ENCODE measurements around the gene SYNDIG1. TPM values are rescaled to one million over a fixed set of nuclear protein-coding genes. Genes with fewer than 3 reads are reported as not detected.
"Not testable (repeated sequence)": the region's sequence is repeated elsewhere in the genome, so short reads cannot be mapped to it uniquely, and the experiment has no call there.

SYNDIG1 gene
- total RNA-seq, 2 donors from 2014 or later: not detected

DNA sequence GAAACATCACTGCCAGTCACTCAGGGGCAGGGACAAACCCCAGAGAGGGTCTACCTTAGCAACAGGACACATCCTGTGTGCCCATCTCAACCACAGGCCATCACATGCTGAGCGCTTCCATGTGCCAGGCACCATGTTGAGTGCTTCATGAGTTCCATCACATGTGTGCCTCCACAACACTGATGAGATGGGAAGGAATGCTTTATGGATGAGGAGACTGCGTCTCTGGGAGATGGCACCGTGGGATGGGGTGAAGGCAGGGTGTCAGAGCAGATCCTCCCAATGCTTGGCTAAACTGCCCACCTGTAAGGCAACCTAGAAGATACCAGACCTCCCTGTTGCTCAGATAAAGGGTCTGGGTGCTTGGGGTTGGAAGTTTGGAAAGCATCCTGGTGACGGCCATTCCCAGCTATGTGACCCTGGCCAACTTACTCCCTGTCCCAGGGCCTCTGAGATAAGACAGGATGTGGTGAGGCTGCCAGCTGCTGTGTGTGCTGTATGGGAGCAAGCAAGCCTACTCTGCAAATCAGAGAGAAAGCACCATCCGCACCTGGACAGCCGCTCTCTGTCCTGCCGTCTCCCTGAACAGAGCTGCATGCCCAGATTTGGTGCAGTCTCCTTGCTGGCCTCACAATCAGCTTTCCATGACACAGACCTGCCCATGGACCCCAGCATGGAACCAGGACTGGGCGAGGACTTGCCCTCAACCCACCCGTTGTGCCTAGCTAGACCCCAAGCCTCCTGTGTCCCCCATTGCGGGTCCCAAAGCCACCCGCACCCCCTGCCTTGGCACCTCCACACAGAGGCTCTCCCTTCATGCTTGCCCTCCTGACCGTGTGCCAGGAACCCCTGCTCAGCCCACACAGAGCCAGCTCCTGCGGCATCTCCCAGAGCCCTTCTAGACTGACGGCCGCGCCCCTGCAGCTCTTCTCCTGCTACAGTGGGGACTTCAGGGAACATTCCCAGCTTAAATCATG lies 143.7 kb downstream of the SYNDIG1 start:
- no peak overlapping the region for H3K27ac Mint-ChIP-seq
- no peaks in the 10 kb centered on the region for H3K36me3 Mint-ChIP-seq
- no peak for DNase-seq (ENCODE audit: low spot score)
- H3K9me3 Mint-ChIP-seq: no peaks in the 10 kb centered on the region
- peak in 1 of 2 donors; percentile 38 for ATAC-seq
- H3K4me1 Mint-ChIP-seq (ENCODE audit: low read depth in 2 of 2): no peaks in the 10 kb centered on the region
- no peak overlapping the region for H3K4me3 Mint-ChIP-seq
- peaks cover 0 to 13% of the 10 kb centered on the region in 2 donors for H3K27me3 Mint-ChIP-seq

DNA sequence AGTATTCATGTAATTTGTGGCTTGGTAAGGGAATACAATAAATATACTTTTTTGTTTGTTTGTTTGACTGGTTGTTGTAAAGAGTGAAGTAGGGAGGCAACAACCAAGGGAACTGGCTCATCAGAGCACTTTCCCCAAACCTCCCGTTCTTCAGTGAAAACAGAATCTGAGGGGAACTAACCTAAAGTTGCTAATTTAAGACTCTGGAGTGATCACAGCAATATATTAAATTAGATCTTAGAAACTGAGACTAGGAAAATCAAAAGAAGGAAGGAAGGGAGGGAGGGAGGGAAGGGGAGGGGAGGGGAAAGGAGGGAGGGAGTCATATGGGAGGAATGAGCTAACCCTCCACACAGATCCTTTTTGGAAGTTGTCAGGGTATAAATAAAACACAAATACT lies 144.9 kb downstream of the SYNDIG1 start:
- Mint-ChIP-seq H3K36me3 (no peaks in the 10 kb centered on the region), H3K27ac (no peak overlapping the region), H3K4me3 (no peak overlapping the region), H3K27me3 (peaks cover 0 to 13% of the 10 kb centered on the region in 2 donors), H3K9me3 (no peaks in the 10 kb centered on the region), H3K4me1 (ENCODE audit: low read depth in 2 of 2) (no peaks in the 10 kb centered on the region)
- ATAC-seq (no peak), DNase-seq (ENCODE audit: low spot score) (no peak)

DNA sequence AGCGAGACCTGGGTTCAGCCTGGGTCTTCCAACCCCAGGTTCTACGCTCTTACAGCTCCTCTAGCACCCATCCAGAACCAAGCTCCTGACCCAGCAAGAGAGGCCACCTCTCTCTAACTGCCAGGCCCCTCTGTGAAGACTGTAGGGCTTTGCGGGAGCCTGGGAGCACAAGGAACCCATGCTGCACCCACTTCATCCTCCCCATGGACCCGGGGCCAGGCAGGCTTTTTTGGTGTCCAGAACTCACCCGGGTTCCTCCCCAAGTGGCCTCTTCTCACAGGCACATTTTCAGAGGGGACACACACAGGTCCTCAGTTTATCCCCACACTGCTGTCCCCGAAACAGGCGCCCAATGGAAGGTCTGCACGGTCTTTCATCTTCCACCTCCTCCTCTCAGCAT lies 145.9 kb downstream of the SYNDIG1 start:
- ATAC-seq (no peak), DNase-seq (ENCODE audit: low spot score) (no peak)
- Mint-ChIP-seq H3K9me3 (no peaks in the 10 kb centered on the region), H3K4me1 (ENCODE audit: low read depth in 2 of 2) (no peaks in the 10 kb centered on the region), H3K4me3 (no peak overlapping the region), H3K36me3 (no peaks in the 10 kb centered on the region), H3K27ac (no peak overlapping the region), H3K27me3 (peaks cover 4 to 16% of the 10 kb centered on the region in 2 donors)

DNA sequence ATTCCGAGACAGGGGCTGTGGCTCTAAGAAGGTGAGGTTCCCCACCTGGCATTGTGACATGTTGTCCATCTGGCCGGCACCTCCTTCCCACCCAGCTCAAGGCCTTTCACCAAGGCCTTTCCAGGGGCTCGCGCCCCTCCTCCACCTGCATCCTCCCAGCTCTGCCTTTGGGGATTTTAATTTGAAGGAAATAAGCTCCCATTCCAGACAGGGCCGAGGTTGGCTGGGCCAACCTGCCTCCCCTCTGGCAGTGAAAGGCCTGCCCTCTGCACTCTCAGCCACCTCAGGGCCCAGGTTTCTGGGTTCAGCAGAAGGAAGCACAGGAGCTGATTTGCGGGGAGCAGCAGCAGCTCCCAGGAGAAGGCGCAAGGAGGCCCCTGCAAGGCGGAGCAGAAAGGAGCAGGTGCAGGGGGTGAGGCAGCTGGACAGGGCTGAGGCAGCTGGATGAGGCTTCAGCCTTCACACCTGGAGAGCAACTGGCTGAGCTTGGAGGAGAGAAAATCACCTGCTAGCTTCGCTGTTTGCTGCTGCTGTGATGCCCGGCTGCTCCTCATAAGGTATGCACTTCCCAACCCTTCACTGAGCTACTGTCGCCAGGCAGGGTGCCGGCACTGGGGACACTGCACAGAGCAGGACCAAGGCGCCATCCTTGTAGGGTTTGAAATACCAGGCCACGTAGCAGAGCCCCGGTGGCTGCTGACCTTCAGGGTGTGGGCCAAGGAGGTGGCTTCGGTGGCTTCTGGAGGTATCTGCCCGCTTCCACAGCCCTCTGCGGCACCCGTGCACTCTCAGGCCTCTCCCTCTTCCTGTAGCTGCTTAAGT lies 147.0 kb downstream of the SYNDIG1 start:
- no peaks in the 10 kb centered on the region for H3K9me3 Mint-ChIP-seq
- H3K27ac Mint-ChIP-seq: no peak overlapping the region
- H3K36me3 Mint-ChIP-seq: no peaks in the 10 kb centered on the region
- no peak for ATAC-seq
- no peaks in the 10 kb centered on the region for H3K4me1 Mint-ChIP-seq (ENCODE audit: low read depth in 2 of 2)
- H3K27me3 Mint-ChIP-seq: peaks cover 9 to 16% of the 10 kb centered on the region in 2 donors
- DNase-seq (ENCODE audit: low spot score): no peak
- H3K4me3 Mint-ChIP-seq: no peak overlapping the region

GRCh38 chr20:24617080-24617432 lies 147.6 kb downstream of the SYNDIG1 start:
- no peak for ATAC-seq
- H3K4me1 Mint-ChIP-seq (ENCODE audit: low read depth in 2 of 2): no peaks in the 10 kb centered on the region
- DNase-seq (ENCODE audit: low spot score): no peak
- no peaks in the 10 kb centered on the region for H3K9me3 Mint-ChIP-seq
- H3K36me3 Mint-ChIP-seq: no peaks in the 10 kb centered on the region
- H3K27me3 Mint-ChIP-seq: peaks cover 15 to 21% of the 10 kb centered on the region in 2 donors
- no peak overlapping the region for H3K27ac Mint-ChIP-seq
- no peak overlapping the region for H3K4me3 Mint-ChIP-seq

- H3K27ac Mint-ChIP-seq: no peak overlapping the region
- ATAC-seq (peak in 1 of 2 donors; percentile 15), DNase-seq (ENCODE audit: low spot score) (no peak)
- no peaks in the 10 kb centered on the region for H3K36me3 Mint-ChIP-seq
- peaks cover 18 to 23% of the 10 kb centered on the region in 2 donors for H3K27me3 Mint-ChIP-seq
- no peaks in the 10 kb centered on the region for H3K9me3 Mint-ChIP-seq
- H3K4me1 Mint-ChIP-seq (ENCODE audit: low read depth in 2 of 2): no peaks in the 10 kb centered on the region
- H3K4me3 Mint-ChIP-seq: no peak overlapping the region
Measured at GRCh38 chr20:24617757-24618450, 148.5 kb downstream of the SYNDIG1 start.

DNA sequence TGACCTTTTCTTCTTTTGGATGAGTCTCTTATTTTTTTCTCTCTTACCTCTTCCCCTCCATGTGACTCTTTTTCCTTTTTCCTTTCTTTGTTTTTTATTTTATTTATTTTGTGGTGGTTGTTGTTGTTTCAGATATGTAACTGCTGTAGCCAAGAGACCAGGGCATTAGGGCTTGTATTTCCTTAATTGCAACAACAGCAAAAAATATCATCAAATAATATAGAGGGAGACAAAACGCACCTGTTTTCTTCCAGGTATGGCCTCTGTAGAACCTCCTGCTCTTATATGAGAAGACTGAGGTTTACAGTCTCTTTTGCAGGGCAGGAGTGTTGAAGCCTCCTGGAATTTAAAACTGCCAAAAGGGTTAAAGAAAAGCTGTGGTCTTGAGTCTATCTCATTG lies 149.3 kb downstream of the SYNDIG1 start:
- ATAC-seq (no peak), DNase-seq (ENCODE audit: low spot score) (no peak)
- Mint-ChIP-seq H3K4me3 (no peak overlapping the region), H3K9me3 (no peaks in the 10 kb centered on the region), H3K36me3 (no peaks in the 10 kb centered on the region), H3K4me1 (ENCODE audit: low read depth in 2 of 2) (no peaks in the 10 kb centered on the region), H3K27me3 (peaks cover 19 to 25% of the 10 kb centered on the region in 2 donors), H3K27ac (no peak overlapping the region)

- DNase-seq (ENCODE audit: low spot score) (no peak), ATAC-seq (no peak)
- Mint-ChIP-seq H3K27ac (no peak overlapping the region), H3K9me3 (no peaks in the 10 kb centered on the region), H3K4me1 (ENCODE audit: low read depth in 2 of 2) (no peaks in the 10 kb centered on the region), H3K36me3 (no peaks in the 10 kb centered on the region), H3K4me3 (no peak overlapping the region), H3K27me3 (peaks cover 19 to 25% of the 10 kb centered on the region in 2 donors)
Measured at GRCh38 chr20:24619212-24619611, 149.8 kb downstream of the SYNDIG1 start.

- H3K4me3 Mint-ChIP-seq: no peak overlapping the region
- H3K27ac Mint-ChIP-seq: no peak overlapping the region
- no peak for DNase-seq (ENCODE audit: low spot score)
- no peaks in the 10 kb centered on the region for H3K4me1 Mint-ChIP-seq (ENCODE audit: low read depth in 2 of 2)
- no peaks in the 10 kb centered on the region for H3K36me3 Mint-ChIP-seq
- H3K27me3 Mint-ChIP-seq: peaks cover 20 to 32% of the 10 kb centered on the region in 2 donors
- no peaks in the 10 kb centered on the region for H3K9me3 Mint-ChIP-seq
- no peak for ATAC-seq
Measured at GRCh38 chr20:24620937-24621519, 151.6 kb downstream of the SYNDIG1 start.

DNA sequence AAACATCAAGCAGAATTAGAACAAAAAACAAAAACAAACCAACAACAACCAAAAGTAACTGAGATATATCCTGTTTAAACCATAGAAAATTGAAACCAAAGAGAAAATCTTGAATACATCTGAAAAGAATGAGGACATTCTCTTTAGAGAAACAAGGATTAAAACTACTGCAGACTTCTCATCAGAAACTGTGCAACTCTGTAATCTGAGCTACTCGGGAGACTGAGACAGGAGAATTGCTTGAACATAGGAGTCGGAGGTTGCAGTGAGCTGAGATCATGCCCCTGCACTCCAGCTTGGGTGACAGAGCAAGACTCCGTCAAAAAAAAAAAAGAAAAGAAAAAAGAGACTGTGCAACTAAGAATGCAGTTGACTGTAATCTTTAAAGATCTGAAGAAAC lies 153.4 kb downstream of the SYNDIG1 start:
- Mint-ChIP-seq H3K9me3 (no peaks in the 10 kb centered on the region), H3K4me3 (no peak overlapping the region), H3K4me1 (ENCODE audit: low read depth in 2 of 2) (no peaks in the 10 kb centered on the region), H3K36me3 (no peaks in the 10 kb centered on the region), H3K27me3 (peaks cover 17 to 32% of the 10 kb centered on the region in 2 donors), H3K27ac (no peak overlapping the region)
- ATAC-seq: no peak
- no peak for DNase-seq (ENCODE audit: low spot score)

DNA sequence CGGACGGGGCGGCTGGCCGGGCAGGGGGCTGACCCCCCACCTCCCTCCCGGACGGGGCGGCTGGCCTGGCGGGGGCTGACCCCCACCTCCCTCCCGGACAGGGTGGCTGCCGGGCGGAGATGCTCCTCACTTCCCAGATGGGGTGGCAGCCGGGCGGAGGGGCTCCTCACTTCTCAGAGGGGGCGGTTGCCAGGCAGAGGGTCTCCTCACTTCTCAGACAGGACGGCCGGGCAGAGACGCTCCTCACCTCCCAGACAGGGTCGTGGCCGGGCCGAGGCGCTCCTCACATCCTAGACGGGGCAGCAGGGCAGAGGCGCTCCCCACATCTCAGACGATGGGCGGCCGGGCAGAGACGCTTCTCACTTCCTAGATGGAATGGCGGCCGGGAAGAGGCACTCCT lies 156.7 kb downstream of the SYNDIG1 start:
- ATAC-seq; H3K27ac Mint-ChIP-seq; H3K36me3 Mint-ChIP-seq; DNase-seq (ENCODE audit: low spot score); H3K4me3 Mint-ChIP-seq; H3K9me3 Mint-ChIP-seq: not testable (repeated sequence)
- Mint-ChIP-seq H3K27me3 (peaks cover 13 to 25% of the 10 kb centered on the region in 2 donors), H3K4me1 (ENCODE audit: low read depth in 2 of 2) (peaks cover 10% of the 10 kb centered on the region in 2 donors)

DNA sequence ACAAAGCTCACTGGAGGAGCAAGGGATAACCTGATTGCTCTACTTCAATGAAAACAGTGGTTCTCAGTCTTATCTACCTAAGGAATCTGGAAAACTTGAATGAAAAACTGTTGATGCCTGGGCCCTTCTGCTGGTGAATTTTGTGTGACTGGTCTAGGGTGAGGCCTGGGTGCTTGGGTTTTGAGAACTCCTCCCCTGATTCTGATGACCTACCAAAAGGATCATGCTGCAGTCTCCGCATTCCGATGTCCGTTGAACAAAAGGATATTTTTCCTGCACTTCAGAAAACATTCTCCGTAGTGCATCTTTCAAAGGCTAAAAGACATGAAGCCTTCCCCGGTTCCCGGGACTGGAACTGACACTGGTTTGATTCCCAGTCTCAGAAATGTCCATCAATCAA lies 157.9 kb downstream of the SYNDIG1 start:
- H3K4me3 Mint-ChIP-seq: no peak overlapping the region
- peaks cover 10% of the 10 kb centered on the region in 2 donors for H3K4me1 Mint-ChIP-seq (ENCODE audit: low read depth in 2 of 2)
- no peaks in the 10 kb centered on the region for H3K9me3 Mint-ChIP-seq
- DNase-seq (ENCODE audit: low spot score) (no peak), ATAC-seq (no peak)
- H3K27me3 Mint-ChIP-seq: peaks cover 6 to 15% of the 10 kb centered on the region in 2 donors
- no peaks in the 10 kb centered on the region for H3K36me3 Mint-ChIP-seq
- no peak overlapping the region for H3K27ac Mint-ChIP-seq

- peaks cover 6 to 8% of the 10 kb centered on the region in 2 donors for H3K27me3 Mint-ChIP-seq
Measured at GRCh38 chr20:24627926-24628325, 158.5 kb downstream of the SYNDIG1 start.

More at GRCh38 chr20:24627926-24628325, 158.5 kb downstream of the SYNDIG1 start:
- Mint-ChIP-seq H3K27ac (no peak overlapping the region), H3K36me3 (no peaks in the 10 kb centered on the region), H3K9me3 (no peaks in the 10 kb centered on the region), H3K4me3 (no peak overlapping the region), H3K4me1 (ENCODE audit: low read depth in 2 of 2) (peaks cover 10% of the 10 kb centered on the region in 2 donors)
- DNase-seq (ENCODE audit: low spot score) (no peak), ATAC-seq (peak in 1 of 2 donors; percentile 47)

All from natural killer cell treated with Interleukin-12 subunit alpha and Interleukin-12 subunit beta and Interleukin-15 and Interleukin-18, amount 100 ng/mL, for 72 hours (primary cell).